ENCODE results near the gene FOSL1.

Gene FOSL1

GRCh38 chr11:65885231-65885630 is 15.0 kb downstream of the FOSL1 start:
- Histone ChIP-seq H3K27me3 (ENCODE audit: insufficient read depth, poor library complexity, severe bottlenecking) (no peaks in the 10 kb centered on the region), H3K27ac (replicated peaks) (no peak overlapping the region), H3K4me3 (replicated peaks; ENCODE audit: insufficient read depth, low read length) (no peak overlapping the region)
- DNase-seq (ENCODE audit: low read depth in 1 of 2, low spot score in 1 of 2), result no peak
- TF ChIP-seq REST (IDR thresholded peaks at IDR 0.05; ENCODE audit: insufficient replicate concordance, low read depth) (no peak), CTCF (IDR thresholded peaks at IDR 0.05; ENCODE audit: insufficient read depth, low read length) (no peak), SPI1 (IDR thresholded peaks at IDR 0.05; ENCODE audit: borderline replicate concordance, low read depth) (no peak), GABPA (IDR thresholded peaks at IDR 0.05; ENCODE audit: low read depth) (no peak), POLR2AphosphoS5 (IDR thresholded peaks at IDR 0.05; ENCODE audit: low read depth) (no peak)

GRCh38 chr11:65884716-65885092 is 15.5 kb downstream of the FOSL1 start:
- no peak overlapping the region for H3K4me3 ChIP-seq (replicated peaks; ENCODE audit: insufficient read depth, low read length)
- TF ChIP-seq SPI1 (IDR thresholded peaks at IDR 0.05; ENCODE audit: borderline replicate concordance, low read depth), result no peak
- TF ChIP-seq CTCF (IDR thresholded peaks at IDR 0.05; ENCODE audit: insufficient read depth, low read length), result peak; percentile 99
- H3K27ac ChIP-seq (replicated peaks), result no peak overlapping the region
- H3K27me3 ChIP-seq (ENCODE audit: insufficient read depth, poor library complexity, severe bottlenecking), result no peaks in the 10 kb centered on the region
- peak in 1 of 2 experiments; percentile 77 for DNase-seq (ENCODE audit: low read depth in 1 of 2, low spot score in 1 of 2)

- Histone ChIP-seq H3K27me3 (ENCODE audit: insufficient read depth, poor library complexity, severe bottlenecking) (no peaks in the 10 kb centered on the region), H3K4me3 (replicated peaks; ENCODE audit: insufficient read depth, low read length) (no peak overlapping the region), H3K27ac (replicated peaks) (no peak overlapping the region)
- TF ChIP-seq GABPA (IDR thresholded peaks at IDR 0.05; ENCODE audit: low read depth) (no peak), POLR2AphosphoS5 (IDR thresholded peaks at IDR 0.05; ENCODE audit: low read depth) (no peak)
- DNase-seq (ENCODE audit: low read depth in 1 of 2, low spot score in 1 of 2), result no peak
Observed at GRCh38 chr11:65883786-65884715, 16.1 kb downstream of the FOSL1 start.

GRCh38 chr11:65883058-65883761 is 17.0 kb downstream of the FOSL1 start:
- no peak for TF ChIP-seq REST (IDR thresholded peaks at IDR 0.05; ENCODE audit: insufficient replicate concordance, low read depth)
- TF ChIP-seq GABPA (IDR thresholded peaks at IDR 0.05; ENCODE audit: low read depth), result no peak
- no peak for TF ChIP-seq POLR2AphosphoS5 (IDR thresholded peaks at IDR 0.05; ENCODE audit: low read depth)
- TF ChIP-seq SPI1 (IDR thresholded peaks at IDR 0.05; ENCODE audit: borderline replicate concordance, low read depth), result no peak
- no peak for TF ChIP-seq CTCF (IDR thresholded peaks at IDR 0.05; ENCODE audit: insufficient read depth, low read length)
- no peak overlapping the region for H3K27ac ChIP-seq (replicated peaks)
- no peaks in the 10 kb centered on the region for H3K27me3 ChIP-seq (ENCODE audit: insufficient read depth, poor library complexity, severe bottlenecking)
- DNase-seq (ENCODE audit: low read depth in 1 of 2, low spot score in 1 of 2), result no peak
- H3K4me3 ChIP-seq (replicated peaks; ENCODE audit: insufficient read depth, low read length), result no peak overlapping the region
